Progenitor cell of endocrine pancreas (in vitro differentiated cells): ENCODE data around the gene ERN1. TPM values are rescaled to one million over a fixed set of nuclear protein-coding genes. Genes with fewer than 3 reads are reported as not detected.

ENCODE experiments used
- DNase-seq: peaks from one replicate; pipeline ENCODE4 v3.0.0; 2021; ENCODE audit warnings: low spot score; ENCODE audit not compliant: unreplicated experiment
- H3K27ac Mint-ChIP-seq: 2 replicates; pipeline ENCODE4 v1.8.0; 2021; ENCODE audit warnings: mild to moderate bottlenecking, moderate library complexity, mixed read lengths
- H3K27me3 Mint-ChIP-seq: 2 replicates; pipeline ENCODE4 v1.8.0; 2021; ENCODE audit warnings: mixed read lengths
- H3K36me3 Mint-ChIP-seq: 2 replicates; pipeline ENCODE4 v1.8.0; 2022; ENCODE audit warnings: mixed read lengths; ENCODE audit not compliant: insufficient read depth
- H3K4me1 Mint-ChIP-seq: 2 replicates; pipeline ENCODE4 v1.8.0; 2021; ENCODE audit warnings: low read depth, mixed read lengths
- H3K4me3 Mint-ChIP-seq: 2 replicates; pipeline ENCODE4 v1.8.0; 2021; ENCODE audit warnings: low read depth, mild to moderate bottlenecking, moderate library complexity, mixed read lengths
- H3K9me3 Mint-ChIP-seq: 2 replicates; pipeline ENCODE4 v1.8.0; 2021; ENCODE audit warnings: low read depth, mixed read lengths
- total RNA-seq: library from RNA; stranded (reverse); gene quantifications from 2 replicates; pipeline ENCODE4 v1.2.1, GENCODE V29; 2021
- TF ChIP-seq, protein P1 (sequence below): fragments of 200-600 bp; sonication (generic); IDR thresholded peaks from one replicate; pipeline ENCODE4 v1.5.0; 2021; ENCODE audit warnings: antibody characterized with exemption, mild to moderate bottlenecking; ENCODE audit not compliant: unreplicated experiment

ERN1 gene
- total RNA-seq, 1 donor from 2014 or later = 43.1 TPM

DNA sequence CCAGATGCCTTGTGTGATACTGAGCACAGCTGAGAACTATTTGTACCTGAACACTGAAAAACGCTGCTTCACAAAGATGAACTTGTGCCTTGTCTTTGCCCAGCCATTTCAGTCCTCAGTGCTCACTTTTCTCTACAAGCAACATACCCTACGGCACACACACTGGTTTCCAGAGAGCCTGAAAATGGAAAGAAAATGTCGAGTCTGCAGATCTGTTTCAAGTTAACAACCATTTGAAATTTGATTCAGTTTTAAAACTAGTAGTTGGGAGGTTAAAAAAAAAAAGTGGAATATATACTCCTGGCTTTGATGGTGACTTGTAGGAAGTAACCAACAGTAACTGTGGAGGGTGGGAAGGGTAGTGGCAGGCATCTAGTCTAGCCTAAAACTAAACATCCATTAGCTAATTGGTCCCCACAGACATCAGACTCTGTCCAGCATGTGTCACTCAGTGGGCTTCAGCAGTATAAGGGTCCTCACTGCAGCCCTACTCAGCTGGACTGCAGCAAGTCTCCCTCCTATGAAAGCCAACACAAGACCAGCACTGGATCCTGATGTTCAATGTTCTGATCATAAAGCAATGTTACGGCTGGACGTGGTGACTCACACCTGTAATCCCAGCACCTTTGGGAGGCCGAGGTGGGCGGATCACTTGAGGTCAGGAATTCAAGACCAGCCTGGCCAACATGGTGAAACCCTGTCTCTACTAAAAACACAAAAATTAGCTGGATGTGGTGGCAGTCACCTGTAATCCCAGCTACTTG, 27.1 kb downstream of the ERN1 start:
- H3K4me3 Mint-ChIP-seq = no peak overlapping the region
- TF ChIP-seq, protein P1, sequence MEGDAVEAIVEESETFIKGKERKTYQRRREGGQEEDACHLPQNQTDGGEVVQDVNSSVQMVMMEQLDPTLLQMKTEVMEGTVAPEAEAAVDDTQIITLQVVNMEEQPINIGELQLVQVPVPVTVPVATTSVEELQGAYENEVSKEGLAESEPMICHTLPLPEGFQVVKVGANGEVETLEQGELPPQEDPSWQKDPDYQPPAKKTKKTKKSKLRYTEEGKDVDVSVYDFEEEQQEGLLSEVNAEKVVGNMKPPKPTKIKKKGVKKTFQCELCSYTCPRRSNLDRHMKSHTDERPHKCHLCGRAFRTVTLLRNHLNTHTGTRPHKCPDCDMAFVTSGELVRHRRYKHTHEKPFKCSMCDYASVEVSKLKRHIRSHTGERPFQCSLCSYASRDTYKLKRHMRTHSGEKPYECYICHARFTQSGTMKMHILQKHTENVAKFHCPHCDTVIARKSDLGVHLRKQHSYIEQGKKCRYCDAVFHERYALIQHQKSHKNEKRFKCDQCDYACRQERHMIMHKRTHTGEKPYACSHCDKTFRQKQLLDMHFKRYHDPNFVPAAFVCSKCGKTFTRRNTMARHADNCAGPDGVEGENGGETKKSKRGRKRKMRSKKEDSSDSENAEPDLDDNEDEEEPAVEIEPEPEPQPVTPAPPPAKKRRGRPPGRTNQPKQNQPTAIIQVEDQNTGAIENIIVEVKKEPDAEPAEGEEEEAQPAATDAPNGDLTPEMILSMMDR = no peak
- H3K36me3 Mint-ChIP-seq = peaks cover 4% of the 10 kb centered on the region
- H3K9me3 Mint-ChIP-seq = no peaks in the 10 kb centered on the region
- no peak for DNase-seq
- no peaks in the 10 kb centered on the region for H3K27me3 Mint-ChIP-seq
- H3K27ac Mint-ChIP-seq = no peak overlapping the region
- peaks cover 14% of the 10 kb centered on the region for H3K4me1 Mint-ChIP-seq

DNA sequence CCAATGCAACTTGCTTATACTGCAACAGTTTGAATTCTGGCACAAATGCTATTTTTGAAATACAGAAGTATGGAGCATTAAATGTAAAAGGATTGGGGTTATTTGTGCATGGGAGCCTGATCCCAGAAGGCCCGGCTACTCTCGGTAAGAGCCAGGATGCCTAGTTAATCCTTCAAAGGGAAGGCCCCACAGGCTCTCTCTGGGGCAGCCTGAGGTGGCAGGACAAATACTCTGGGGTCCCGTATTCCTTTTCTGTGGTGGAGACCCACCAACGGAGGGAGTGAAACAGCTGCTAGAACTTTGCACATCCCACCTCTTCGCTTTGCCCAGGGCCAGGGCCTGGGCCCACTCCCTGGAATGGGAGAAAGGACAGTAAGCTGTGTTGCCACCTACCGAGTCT, 30.4 kb downstream of the ERN1 start:
- DNase-seq = no peak
- H3K27me3 Mint-ChIP-seq = no peaks in the 10 kb centered on the region
- H3K36me3 Mint-ChIP-seq = peaks cover 21% of the 10 kb centered on the region
- H3K4me1 Mint-ChIP-seq = peaks cover 7% of the 10 kb centered on the region
- H3K27ac Mint-ChIP-seq = no peak overlapping the region
- H3K4me3 Mint-ChIP-seq = no peak overlapping the region
- TF ChIP-seq, protein P1 = no peak
- no peaks in the 10 kb centered on the region for H3K9me3 Mint-ChIP-seq

DNA sequence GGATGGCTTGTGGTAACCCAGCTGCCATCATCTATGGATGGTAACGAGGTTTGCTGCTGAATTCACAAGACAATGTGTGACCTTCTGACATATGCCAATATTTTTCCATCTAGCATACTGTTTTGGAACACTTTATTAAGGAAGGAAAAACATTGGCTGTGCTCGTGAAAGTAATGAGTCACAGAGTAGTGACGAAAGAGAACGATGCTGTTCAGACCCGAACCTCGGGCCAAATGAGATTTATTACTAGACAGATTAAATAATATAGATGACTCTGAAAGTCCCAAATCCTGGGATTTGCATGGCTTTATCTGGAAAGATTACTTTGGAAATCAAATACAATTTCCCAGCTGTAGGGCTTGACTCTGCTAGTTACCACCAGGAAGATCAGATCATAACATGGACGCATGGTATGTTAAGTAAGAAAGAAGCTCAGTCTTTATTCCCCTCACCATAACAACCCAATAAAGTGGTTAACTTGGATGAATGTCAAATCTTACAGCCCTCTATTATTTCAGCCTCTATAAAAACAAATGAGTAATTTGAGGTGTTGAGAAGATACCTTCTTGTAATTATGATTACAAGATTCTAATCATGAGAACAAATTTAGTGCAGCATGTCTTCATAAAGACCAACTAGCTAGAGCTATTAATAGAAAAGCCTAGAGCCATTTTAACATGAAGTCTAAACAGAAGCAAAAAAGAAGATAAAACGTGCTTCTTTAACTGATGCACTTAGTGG, 32.6 kb downstream of the ERN1 start:
- Mint-ChIP-seq H3K4me3 (no peak overlapping the region), H3K27ac (no peak overlapping the region), H3K9me3 (no peaks in the 10 kb centered on the region), H3K4me1 (peaks cover 14% of the 10 kb centered on the region), H3K27me3 (no peaks in the 10 kb centered on the region), H3K36me3 (peaks cover 22% of the 10 kb centered on the region)
- TF ChIP-seq, protein P1 = no peak
- no peak for DNase-seq

DNA sequence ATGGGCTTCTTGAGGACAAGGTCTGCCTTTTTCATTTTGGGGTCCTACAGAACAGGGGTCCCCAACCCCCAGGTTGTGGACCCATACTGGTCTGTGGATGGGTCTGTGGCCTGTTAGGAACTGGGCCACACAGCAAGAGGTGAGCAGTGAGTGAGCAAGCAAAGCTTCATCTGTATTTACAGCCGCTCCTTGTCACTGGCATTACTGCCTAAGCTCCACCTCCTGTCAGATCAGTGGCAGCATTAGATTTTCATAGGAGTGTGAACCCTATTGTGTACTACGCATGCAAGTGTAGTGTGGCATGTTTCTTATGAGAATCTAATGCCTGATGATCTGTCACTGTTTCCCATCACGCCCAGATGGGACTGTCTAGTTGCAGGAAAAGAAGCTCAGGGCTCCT, 33.9 kb downstream of the ERN1 start:
- TF ChIP-seq, protein P1 = no peak
- Mint-ChIP-seq H3K36me3 (peaks cover 24% of the 10 kb centered on the region), H3K27me3 (no peaks in the 10 kb centered on the region), H3K27ac (peak overlapping the region; percentile 86), H3K9me3 (no peaks in the 10 kb centered on the region), H3K4me3 (no peak overlapping the region), H3K4me1 (peaks cover 14% of the 10 kb centered on the region)
- no peak for DNase-seq

DNA sequence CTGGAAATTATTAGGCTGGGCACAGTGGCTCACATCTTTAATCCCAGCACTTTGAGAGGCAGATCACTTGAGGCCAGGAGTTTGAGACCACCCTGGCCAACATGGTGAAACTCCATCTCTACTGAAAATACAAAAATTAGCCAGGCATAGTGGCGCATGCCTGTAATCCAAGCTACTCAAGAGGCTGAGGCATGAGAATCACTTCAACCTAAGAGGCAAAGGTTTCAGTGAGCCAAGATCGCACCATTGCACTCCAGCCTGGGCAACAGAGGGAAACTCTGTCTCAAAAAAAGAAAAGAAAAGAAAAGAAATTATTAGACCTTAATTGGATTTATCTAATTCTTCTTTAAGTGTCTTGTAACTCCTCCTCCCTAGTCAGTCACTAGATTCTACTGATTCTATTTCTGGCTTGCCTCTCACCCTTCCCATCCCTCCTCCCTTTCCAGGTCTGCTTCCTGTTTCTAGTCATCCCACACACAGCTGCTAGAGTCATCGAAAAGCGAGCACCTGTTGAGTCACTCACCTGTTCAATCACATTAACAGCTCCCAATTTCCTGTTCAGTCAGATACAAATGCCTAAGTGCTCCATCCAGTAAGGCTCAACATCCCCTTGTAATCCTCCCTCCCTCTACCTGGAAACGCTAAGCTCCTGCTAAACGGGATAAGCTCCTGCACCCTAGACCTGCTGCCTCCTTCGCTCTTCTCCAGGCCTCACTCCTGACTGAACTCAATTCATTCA, 34.6 kb downstream of the ERN1 start:
- H3K9me3 Mint-ChIP-seq = no peaks in the 10 kb centered on the region
- no peaks in the 10 kb centered on the region for H3K27me3 Mint-ChIP-seq

More for the DNA sequence above, 34.6 kb downstream of the ERN1 start:
- no peak for DNase-seq
- peaks cover 16% of the 10 kb centered on the region for H3K4me1 Mint-ChIP-seq
- TF ChIP-seq, protein P1 = no peak
- no peak overlapping the region for H3K4me3 Mint-ChIP-seq
- peak overlapping the region; percentile 86 for H3K27ac Mint-ChIP-seq
- H3K36me3 Mint-ChIP-seq = peaks cover 24% of the 10 kb centered on the region
